Caki2 (cell line): ENCODE measurements around the gene ALDH1A3. TPM values are rescaled to one million over a fixed set of nuclear protein-coding genes. Genes with fewer than 3 reads are reported as not detected.

ENCODE experiments used
- DNase-seq: peaks from one replicate; pipeline ENCODE4 v3.0.0-alpha.2; 2015; ENCODE audit warnings: low read depth
- in situ Hi-C: cut with HindIII; loops from 2 replicates; pipeline ENCODE4 v1.10.0; 2016; ENCODE audit warnings: low sequenced_read_pairs, low pct_unique_long_range_greater_than_20kb, mixed read lengths
- total RNA-seq: library from RNA; depleted of rRNA; stranded (reverse); fragments of >200 nt; shearing (Covaris generic); gene quantifications from 2 replicates; pipeline ENCODE4 v1.2.3, GENCODE V29; 2014; ENCODE audit warnings: low replicate concordance

ALDH1A3 gene
- total RNA-seq, 1 experiment from 2014 or later = 141 TPM

- in situ Hi-C loops = no loop called here
- no peak for DNase-seq
Observed at GRCh38 chr15:100878130-100878529, 1.5 kb upstream of the ALDH1A3 start.

GRCh38 chr15:100878648-100879047, 983 bp upstream of the ALDH1A3 start:
- in situ Hi-C loops = no loop called here
- peak; percentile 31 for DNase-seq

GRCh38 chr15:100879061-100879463, 569 bp upstream of the ALDH1A3 start:
- in situ Hi-C loops = no loop called here
- DNase-seq = peak; percentile 39

DNA sequence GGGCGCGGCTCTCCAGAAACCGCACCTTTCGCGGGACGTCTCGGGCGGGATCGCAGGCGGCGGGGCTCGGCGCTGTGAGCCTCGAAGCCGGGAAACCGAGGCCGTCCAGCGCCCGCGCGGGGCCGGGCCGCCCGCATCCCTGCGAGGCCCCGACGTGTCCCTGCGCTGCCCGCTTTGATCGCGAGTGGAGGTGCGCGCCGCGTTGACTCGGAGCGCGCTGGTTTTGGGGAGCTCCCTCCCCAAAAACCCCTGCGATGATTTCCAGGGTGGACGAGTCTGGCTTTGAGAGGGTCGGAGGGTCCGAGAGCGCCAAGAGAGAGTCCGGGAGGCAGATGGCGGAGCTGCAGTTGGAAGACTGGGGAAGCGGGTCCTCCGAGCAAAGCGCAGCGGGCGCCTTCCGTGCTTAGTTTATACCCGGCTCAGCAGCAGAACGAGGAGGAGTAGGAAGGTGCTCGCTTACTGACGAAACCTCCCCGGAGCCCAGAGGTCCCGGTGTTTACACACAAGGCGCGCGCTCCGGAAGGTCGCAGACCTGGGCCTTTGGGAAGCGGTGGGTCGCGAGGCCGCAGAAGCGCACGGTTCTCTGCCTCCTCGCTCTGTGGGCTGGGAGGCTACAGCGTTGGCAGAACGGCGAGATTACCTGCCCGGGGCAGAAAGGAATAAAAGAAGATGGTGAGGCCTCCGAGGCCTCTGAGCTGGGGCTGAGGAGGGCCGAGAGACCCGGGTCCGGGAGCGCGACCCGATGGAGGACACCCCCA, 687 bp downstream of the ALDH1A3 start:
- DNase-seq = no peak
- in situ Hi-C loops = no loop called here

DNA sequence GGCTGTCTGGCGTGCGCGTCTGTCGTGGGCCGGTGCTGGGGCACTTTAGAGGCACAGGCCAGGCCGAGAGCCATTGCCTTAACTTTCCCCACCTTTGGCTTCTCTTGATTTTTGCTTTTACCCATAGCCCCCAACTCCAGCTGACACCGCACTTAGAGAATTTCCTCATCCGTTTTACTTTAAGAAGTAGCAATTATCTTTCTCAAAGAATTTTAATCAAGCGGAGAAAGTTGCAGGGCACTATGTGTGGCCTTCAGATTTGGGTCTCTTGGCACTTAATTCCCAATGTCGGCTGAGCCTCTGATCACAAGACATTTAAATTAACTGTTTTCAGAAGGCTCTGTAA, 1.2 kb downstream of the ALDH1A3 start:
- no peak for DNase-seq
- in situ Hi-C loops = no loop called here

DNA sequence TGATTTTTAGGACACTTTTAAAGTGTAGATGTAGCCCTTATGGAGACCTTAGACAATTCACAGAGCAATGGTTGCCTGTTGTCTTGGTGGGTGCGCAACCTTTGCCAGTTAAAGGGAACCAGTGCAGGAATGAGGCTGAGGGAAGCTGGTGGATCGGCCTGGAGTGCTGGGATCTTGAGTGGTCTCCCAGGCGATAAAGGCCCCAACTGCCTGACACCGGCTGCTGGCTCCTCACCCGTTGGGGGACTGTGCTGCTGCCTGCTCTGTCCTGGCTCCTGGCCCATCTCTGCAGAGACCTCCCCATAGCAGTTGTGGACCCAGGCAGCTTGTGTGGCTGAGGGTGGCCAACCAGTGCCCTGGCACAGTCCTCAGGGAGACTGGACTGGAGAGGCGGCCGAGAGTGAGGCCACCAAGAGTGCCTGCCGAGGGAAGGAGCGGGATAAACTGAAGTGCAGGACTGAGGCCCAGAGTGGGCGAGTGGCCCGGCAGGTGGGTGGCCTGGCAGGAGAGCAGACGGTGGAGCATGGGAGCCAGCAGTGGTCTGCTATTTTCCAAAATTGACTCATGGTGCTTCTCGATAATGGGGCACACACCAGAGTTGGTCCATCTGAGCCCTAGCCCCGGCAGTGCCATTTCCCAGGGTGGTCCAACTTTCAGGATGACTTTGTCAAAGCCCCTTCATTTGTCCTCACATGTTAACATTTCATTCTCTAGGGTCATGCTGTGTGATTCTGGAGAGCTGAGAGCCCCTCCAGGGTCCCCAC, 2.1 kb downstream of the ALDH1A3 start:
- in situ Hi-C loops = no loop called here
- no peak for DNase-seq

DNA sequence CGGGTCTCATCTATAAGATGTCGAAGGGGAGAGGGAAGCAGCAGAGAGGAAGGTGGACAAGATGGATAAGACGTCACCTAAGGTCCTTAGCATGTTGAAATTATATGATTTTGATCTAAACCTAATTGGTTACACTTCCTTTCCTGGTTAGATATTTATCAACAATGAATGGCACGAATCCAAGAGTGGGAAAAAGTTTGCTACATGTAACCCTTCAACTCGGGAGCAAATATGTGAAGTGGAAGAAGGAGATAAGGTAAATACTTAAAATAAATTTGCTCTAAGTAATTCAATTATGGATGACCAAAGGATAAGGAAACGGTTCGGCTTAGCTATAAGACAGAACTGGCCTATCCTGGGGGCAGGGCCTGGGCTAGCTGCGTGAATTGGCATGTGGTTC, 5.5 kb downstream of the ALDH1A3 start:
- in situ Hi-C loops = no loop called here
- DNase-seq = no peak

- in situ Hi-C loops = no loop called here
Observed at GRCh38 chr15:100885811-100886210, 6.2 kb downstream of the ALDH1A3 start.

GRCh38 chr15:100887211-100887913, 7.7 kb downstream of the ALDH1A3 start:
- DNase-seq = no peak
- in situ Hi-C loops = no loop called here

More at GRCh38 chr15:100885811-100886210, 6.2 kb downstream of the ALDH1A3 start:
- no peak for DNase-seq

GRCh38 chr15:100889385-100890050, 9.9 kb downstream of the ALDH1A3 start:
- in situ Hi-C loops = no loop called here
- no peak for DNase-seq

DNA sequence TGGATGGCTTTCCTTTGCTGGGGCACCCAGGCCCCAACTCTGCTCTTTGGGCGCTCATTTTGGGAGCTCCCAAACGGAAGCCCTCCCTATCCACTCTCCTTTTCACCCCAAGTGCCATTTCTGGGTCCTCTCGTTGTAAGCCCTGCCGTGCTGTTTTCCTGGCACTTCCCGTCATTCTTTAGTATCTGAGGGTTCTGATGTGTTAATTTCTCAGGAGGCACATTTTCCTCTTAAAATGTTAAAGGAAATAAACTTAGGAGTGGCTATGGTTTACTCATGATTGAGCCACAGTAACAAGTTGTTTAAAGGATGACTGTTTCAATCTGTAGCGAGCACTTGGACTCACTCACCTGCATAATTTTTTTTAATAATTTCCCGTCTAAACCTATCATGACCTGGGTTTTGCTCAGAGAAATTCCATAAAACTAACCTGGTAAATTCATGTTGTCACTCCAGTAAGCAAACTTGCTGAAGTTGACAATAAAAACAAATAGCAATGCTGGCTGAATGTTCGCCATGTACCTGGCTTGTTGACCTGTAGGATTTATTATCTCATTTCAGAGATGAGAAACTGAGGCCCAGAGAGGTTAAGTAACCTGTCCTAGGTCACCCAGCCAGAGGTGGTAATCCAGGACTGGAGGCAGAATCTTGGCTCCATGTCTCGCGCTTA, 10.6 kb downstream of the ALDH1A3 start:
- DNase-seq = no peak
- in situ Hi-C loops = no loop called here

DNA sequence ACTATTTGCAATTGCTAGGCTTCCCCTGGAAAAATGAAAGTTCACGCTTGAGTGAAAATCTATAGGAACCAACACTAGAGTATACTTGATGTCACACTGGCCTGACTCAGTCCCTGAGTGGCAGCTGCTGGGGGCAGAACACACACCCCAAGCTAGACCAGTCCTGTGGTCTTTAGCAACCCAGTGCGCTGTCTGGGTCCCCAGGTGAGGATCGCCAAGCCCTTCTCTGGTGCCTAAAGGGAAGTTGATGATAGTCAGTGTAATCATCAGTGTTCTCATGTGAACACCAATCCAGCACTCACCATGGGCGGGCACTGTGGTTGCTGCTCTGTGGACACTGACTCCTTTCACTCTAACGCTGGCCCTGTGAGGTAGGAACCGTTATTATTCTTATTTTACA, 11.2 kb downstream of the ALDH1A3 start:
- in situ Hi-C loops = no loop called here
- DNase-seq = no peak

- DNase-seq = no peak
- in situ Hi-C loops = no loop called here
Observed at GRCh38 chr15:100891307-100892012, 11.8 kb downstream of the ALDH1A3 start.

GRCh38 chr15:100892013-100892355, 12.4 kb downstream of the ALDH1A3 start:
- no peak for DNase-seq
- in situ Hi-C loops = no loop called here

- in situ Hi-C loops = no loop called here
- no peak for DNase-seq
Observed at GRCh38 chr15:100893261-100893963, 13.8 kb downstream of the ALDH1A3 start.

- in situ Hi-C loops = no loop called here
- DNase-seq = peak; percentile 54
Observed at GRCh38 chr15:100893964-100894295, 14.3 kb downstream of the ALDH1A3 start.

- in situ Hi-C loops = no loop called here
- DNase-seq = no peak
Observed at GRCh38 chr15:100895721-100896120, 16.1 kb downstream of the ALDH1A3 start.
